DND-41 (cell line): ENCODE data around the gene CDKL4.

Experiments used
- CTCF ChIP-seq: IDR thresholded peaks from 2 replicates; pipeline ENCODE4 v1.5.1; 2012; ENCODE audit warnings: borderline replicate concordance, low read length, moderate library complexity, mild to moderate bottlenecking; ENCODE audit not compliant: poor library complexity, severe bottlenecking; ENCODE audit errors: extremely low read depth
- EZH2 ChIP-seq: IDR thresholded peaks from 3 replicates; pipeline ENCODE4 v1.6.1; 2012; ENCODE audit warnings: borderline replicate concordance, low read depth, mild to moderate bottlenecking, moderate library complexity, low read length, inconsistent platforms; ENCODE audit not compliant: severe bottlenecking

- TF ChIP-seq CTCF (no peak), EZH2 (no peak)
These were observed 26.6 kb downstream of the CDKL4 start for GRCh38 chr2:39217192-39217550.
